HG03103 (cell line): ENCODE data around the gene C2CD5.
"Not testable (repeated sequence)": the region's sequence is repeated elsewhere in the genome, so short reads cannot be mapped to it uniquely, and the experiment has no call there.

ENCODE experiments used
- ATAC-seq: cut with Tn5 transposase; IDR thresholded peaks from one replicate; pipeline ENCODE4 v1.9.1; 2021; ENCODE audit warnings: low read depth; ENCODE audit not compliant: unreplicated experiment

C2CD5 gene

DNA sequence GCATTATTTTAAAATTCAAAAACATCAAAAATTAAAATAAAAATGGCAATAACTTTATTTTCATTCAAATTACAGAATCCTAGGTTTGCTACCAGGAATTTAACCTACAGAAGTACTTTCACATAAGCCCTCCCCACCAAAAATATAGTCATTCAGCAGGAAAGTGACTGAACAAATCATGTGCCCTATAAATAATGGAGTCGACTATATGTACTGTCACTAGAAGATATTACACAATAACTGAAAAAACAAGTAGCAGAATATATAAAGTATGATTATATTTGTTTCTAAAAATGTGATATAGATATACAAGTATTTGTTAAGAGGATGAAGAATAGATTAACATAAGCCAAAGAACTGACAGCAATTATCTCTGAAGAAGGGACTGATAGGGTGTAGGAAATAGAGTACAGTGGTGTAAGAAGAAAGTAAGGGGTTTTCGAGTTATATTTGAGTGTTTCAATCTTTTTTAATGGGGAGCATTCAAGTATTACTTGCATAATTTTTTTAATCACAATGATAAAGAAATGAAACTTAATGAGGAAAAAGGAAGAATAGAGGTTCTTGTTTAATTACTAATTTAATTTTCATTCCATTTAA is 7.9 kb downstream of the C2CD5 start:
- ATAC-seq: no peak

DNA sequence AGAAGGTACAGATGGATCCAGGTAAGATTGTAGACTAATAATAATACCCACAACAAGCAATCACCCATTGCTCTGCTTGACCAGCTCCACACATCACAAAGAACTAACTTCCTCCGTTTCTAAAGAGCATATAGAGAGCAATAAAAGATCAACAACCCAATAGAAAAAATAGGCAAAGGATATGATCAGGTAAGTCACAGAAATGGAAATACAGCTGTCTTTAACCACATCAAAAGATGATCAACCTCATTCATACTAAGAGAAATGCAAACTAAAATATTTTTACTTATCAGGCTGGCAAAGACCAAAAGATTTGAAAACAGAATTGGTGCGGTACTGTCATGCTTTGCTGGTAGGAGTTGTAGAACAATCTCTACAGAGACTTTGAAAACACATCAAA is 8.9 kb downstream of the C2CD5 start:
- no peak for ATAC-seq

DNA sequence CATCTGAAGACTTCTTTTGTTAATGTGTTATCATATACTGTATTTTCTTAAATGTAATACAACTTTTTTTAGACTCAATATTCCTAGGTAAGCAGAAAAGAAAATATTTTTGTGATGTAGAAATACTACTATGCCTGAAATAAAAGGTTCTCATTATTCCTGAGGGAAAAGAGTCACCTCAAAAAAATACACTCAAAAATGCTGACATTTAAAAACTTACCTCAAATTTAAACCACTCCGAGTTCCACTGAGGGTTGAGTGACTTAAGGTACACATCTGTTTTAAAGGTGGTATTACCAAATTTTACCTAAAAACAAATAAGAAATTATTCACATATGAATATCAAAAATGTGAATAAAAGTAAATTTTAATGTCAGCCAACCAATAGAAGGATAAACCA is 9.3 kb downstream of the C2CD5 start:
- no peak for ATAC-seq

DNA sequence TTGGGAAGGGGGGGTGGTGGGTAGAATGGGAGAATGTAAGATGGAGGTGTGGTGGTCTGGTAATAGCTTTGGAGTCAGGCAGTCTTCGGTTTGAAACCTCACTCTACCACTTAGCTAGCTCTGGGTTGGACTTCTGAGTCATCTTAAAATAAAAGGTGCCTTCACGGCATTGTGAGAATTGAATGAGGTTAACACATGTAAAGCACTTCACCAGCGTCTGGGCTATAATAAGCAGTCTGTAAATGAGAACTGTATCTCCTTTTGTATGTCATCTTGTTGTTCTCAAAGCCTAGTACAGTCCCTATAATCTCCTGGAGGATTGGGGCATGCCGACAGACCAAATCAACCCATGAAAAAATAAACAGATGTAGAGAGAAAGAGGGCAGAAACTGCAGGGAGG is 11.2 kb downstream of the C2CD5 start:
- no peak for ATAC-seq

DNA sequence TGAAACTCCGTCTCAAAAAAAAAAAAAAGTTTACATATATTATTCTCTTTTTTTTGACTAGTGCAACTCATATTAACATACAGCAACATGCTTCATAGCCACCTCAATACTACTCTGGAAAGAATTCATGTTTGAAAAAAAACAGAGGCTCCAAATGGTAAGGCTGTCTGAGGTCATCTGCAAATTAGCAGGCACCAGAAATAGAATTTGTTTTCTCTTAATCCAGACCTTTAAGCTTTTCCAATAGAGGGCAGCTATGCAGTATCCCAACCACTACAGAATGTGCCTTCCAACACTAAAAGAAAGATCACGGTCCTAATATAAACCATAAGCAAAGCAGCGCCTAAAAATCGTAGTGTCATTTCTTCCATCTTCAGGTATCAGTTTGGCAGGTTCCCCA is 12.0 kb downstream of the C2CD5 start:
- no peak for ATAC-seq

DNA sequence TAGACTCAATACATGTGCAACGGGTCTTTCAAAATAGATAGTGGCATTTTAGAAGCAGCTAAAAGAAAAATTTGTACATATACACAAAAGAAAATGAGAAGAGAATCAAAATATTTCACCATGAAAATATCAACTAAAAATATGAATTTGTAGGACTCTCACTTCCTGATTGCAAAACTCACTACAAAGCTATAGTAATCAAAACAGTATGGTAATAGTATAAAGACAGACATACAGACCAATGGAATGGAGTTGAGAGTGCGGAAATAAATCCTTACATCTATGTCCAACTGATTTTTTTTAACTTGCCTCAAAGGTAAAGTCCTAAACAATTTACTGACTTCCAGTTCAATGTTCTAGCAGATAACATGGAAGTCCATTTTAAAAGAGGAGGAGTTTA is 13.1 kb downstream of the C2CD5 start:
- no peak for ATAC-seq

DNA sequence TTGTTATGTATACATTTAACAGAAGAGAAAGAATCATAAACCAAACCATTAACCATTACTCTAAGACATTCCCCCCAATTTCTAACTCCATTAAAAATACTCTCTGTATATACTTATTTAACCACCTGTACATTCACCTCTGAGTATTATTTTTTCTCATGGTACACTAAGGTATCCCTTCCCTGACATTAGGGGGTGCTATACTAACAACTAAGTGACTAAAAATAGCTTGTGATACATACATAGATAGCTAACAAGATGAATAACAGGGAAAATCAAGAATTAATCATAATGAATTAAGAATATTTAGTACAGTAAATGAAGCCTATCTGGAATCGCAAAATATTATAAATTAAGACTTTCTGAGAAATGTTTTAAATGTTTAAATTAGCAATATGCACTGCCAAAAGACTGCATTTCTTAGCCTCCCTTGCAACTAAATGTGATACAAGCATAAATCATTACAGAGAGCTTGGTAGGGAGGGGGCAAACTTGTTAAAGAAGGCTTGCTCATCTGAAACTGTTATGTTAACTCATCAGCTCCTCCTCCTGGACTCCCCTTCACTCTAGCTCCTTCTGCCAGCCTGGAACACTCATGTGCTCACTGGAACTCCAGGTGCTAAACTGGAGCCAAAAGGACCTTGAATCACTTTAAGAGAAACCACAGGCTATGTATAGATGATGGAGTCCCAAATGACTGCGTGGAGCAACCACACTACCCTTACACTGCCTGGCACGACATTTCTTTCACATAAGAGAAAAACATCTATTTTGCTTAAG is 14.9 kb downstream of the C2CD5 start:
- ATAC-seq: peak; percentile 88

DNA sequence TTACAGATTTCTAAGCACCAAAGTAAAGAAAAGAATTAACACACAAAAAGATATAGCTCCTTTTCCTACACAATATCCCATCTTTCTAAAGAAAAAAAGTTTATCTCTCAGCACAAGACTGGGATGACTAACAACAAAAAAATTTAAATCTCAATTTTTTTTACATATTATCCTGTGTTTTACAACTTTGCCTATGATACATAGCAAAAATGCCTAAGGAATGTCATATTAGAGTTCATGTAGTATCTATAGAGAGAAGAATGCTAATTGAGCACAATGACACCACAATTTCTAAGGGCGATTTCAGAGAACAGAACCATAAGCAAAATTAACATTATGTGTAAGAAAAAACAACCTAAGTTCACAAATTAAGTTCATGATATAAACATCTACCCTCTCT is 16.3 kb downstream of the C2CD5 start:
- ATAC-seq: no peak

DNA sequence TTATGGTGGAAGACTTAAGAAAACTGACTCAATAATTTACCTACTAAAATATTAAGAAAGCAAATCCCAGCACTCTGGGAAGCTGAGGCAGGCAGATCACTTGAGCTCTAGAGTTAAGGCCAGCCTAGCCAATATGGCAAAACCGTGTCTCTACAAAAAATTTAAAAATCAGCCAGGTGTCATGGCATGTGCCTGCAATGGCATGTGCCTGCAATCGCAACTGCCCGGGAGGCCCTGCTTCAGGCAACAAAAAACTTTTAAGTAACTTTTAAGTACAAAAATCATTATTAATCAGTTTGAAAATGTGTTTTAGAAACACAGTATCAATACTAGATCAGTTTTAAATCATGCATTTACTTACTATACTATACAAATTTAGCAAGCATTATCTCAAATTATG is 17.5 kb downstream of the C2CD5 start:
- ATAC-seq: no peak

DNA sequence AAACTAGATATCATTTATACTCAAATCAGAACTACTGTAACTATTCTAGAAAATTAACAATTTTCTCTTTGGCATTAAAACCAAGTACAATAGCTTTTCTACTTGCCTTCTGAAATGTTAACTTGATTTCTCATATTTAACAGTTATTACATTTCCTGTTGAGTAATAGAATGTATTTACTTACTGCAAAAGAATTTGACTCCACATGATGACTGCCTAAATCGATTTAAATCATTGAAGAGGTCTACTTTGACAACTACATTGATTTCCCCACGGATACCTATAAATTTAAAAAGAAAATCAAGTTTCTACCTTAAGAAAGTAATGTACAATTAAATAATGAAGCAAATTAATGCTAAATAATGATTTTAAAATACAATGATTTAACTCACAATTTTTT is 18.9 kb downstream of the C2CD5 start:
- ATAC-seq: no peak

DNA sequence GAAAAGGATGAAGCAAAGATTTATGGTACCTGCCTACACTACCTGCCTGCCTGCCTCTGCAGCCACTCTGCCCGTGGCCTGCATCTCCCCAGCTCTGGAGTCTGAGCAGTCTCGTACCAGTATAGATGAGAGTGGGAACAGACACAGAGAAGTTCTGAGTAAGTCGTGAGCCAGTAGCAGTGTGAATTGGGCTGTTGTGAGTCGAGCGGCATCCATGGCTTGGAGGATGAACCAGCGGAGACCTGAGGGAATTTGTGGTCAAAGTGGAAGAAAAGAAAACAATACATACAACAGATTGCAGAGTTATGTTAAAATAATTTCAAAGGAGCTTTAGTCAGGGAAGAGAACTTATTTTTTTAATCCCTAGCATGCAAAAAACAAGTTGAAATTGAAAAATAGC is 25.3 kb downstream of the C2CD5 start:
- no peak for ATAC-seq

DNA sequence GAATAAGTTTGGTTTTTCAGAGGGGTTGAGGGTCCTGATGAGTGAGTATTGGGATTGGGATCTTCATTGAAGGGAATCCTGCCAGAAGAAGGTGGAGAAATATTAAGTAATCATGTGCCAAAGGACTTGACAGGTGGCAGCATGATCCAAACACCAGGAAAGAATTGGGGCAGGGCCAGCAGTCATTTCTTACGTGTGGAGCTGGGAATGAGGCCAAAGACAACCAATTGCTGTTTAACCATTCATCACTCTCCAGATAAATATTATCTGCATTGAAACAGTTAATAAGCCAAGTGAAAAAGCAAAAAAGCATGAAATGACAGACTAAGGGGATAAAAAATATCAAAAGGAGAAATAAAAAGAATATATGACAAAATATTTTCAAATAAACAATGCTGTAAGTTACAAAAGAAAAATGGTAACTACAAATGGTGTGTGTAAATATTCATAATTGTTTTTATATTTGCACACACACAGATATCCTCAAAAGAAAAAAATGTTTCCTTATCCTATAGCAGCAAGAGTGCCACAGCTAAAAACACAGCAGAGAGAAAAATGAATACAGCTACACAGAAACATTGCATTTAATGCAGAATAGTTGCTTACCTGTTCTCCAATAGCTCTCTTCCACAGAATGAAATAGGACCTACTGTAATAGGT is 26.2 kb downstream of the C2CD5 start:
- ATAC-seq: no peak

DNA sequence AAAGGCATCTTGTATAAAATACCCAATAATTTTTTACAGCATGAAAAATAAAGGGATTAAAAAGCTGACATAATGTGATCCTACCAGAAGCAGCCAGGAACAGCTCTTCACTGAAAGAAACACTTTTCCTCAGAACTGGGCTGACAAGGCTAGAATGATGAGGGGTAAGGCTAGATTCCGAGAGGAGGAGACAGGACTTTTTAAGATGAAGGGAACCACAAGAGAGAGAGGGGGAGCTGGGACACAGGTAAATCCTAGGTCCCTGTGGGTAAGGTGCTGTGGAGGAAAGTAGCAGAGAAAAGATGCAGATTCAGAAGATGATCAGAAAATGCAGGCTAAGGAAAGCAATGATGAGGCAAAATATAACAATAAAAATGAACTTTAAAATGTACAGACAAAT is 29.5 kb downstream of the C2CD5 start:
- no peak for ATAC-seq

DNA sequence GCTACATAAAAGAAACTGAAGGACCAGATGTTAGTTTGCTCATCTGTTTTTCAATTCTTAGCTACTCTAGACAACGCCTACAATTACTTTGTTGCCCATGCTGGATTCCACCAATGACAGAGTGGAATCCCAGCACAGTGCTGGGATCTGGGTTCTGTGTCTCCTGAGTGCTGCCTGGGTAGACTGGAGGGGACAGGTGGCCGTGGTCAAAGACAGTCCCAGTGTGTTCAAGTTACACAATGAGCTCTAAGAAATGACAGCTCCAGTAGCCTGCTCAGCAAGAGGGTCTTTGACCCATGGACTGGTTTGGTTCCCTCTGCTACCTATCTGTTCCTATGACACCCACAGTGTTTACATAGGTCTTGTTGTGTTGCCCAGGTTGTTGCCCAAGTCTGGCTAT is 38.5 kb downstream of the C2CD5 start:
- ATAC-seq: no peak

DNA sequence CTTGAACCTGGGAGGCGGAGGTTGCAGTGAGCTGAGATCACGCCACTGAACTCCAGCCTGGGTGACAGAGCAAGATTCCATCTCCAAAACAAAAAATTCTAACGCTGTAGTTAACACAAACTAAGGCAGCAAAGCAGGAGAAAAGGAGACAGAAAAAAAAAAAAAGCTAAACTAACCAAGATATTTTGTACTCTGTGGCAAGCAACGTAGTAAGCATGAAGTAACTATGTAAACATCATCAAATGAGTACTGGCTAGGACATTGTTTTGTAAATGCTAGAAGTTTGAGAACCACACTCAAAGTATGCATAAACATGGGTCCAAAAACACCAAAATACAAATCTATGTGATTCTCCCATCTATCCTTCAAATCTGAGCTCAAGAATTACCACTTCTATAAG is 44.2 kb downstream of the C2CD5 start:
- no peak for ATAC-seq

DNA sequence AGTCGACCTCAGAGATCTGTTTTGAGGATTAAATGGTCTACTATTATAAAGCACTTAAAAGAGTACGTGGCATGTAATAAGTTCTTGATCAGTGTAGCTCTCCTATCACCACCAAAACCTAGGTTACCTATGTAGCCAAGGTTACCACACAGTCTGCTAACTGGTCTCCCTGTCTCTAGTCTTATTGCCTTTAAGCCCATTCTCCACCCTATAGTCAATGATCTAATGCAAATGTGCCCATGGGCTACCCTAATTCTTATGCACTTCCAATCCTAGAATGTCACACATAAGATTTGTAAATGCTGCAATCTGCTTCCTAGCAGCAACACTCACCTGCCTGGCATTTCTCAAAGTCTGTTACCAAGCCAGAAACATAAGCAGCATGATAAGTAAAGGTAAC is 44.9 kb downstream of the C2CD5 start:
- ATAC-seq: no peak

DNA sequence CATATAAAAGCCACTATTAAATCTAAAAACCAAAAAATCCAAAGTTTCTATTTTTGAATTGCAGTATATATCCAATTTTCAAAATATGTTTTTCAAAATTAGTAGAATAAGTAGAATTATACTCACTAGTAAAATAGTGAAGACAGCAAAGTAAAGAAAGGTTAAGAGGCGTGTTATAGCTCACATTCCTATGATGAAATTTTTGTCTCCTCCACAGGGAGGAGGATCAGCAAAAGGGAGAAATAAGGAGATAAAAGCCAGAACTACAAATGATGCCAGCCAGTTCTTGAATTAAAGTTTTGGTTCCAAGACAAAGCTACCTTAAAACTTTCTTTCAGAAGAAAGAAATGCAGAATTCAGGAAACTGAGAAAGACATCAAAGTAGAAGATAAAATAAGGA is 50.0 kb downstream of the C2CD5 start:
- ATAC-seq: no peak

DNA sequence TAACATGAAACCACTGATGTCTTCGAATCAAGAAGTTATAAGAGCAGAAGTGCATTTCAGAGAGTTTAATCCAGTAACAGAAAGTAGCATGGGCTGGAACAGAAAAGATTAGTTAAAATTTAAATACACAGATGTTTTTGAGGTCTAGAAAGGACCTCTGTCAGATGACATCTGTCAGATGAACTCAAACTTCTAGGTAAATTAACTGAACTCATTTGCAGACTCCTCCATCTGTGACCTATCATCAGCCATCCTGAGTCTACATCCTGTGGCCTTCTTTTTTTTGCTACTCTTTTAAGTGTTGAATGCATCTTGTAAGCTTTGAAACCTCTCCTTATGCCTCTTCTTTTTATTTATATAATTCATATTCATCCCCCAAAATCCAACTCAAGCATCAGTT is 53.3 kb downstream of the C2CD5 start:
- ATAC-seq: no peak

DNA sequence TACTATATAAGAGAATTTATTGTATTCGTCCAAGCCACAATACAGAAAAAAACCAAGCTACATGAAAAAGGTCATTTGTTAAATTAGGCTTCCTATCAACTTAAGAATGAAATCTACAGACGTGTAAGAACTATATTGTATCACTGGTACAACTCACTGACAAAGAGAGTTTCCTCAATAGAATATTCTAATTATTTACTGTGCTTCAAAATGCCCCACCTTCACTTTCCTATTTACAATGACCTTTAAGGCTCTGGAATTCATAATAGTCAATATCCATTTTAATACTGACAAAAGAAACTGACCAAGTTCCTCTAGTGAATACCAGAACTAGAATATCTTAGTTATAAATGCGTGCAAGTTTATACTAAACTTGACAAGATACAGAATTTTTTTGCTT is 55.9 kb downstream of the C2CD5 start:
- no peak for ATAC-seq

DNA sequence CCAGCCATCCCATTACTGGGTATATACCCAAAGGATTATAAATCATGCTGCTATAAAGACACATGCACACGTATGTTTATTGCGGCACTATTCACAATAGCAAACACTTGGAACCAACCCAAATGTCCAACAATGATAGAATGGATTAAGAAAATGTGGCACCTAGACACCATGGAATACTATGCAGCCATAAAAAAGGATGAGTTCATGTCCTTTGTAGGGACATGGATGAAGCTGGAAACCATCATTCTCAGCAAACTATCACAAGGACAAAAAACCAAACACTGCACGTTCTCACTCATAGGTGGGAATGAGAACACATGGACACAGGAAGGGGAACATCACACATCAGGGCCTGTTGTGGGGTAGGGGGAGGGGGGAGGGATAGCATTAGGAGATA is 56.7 kb downstream of the C2CD5 start:
- ATAC-seq: not testable (repeated sequence)

DNA sequence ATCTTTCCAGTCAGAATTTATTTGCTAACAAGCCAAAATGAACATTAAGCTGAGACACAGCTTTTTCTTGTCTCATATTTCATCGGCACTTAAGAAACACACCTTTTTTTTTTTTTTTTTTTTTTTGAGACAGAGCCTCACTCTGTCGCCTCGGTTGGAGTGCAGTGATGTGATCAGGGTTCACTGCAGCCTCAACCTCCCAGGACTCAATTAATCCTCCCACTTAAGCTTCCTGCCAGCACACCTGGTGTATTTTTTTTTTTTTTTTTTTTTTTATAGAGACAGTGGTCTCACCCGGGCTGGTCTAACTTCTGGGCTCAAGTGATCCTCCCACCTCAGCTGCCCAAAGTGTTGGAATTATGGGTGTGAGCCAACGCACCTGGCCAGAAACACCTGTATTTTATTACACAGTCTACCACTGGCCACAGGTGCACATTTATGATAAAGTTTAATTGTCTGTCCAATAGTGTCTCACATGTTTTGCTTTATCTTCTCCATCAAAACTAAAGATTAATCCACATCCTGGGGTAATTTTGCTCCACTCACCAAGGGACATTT is 62.7 kb downstream of the C2CD5 start:
- ATAC-seq: no peak

DNA sequence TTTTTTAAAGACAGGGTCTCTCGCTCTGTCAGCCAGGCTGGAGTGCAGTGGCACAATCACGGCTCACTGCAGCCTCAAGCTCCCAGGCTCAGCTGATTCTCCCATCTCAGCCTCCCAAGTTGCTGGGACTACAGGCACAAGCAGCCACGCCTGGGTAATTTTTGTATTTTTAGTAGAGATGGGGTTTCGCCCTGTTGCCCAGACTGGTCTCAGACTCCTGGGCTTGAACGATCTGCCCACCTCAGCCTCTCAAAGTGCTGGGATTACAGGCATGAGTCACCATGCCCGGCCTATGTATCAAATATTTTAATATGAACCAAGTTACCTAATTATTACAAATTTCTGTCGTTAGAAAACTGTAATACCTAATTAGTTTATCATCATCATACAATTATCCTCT is 63.5 kb downstream of the C2CD5 start:
- not testable (repeated sequence) for ATAC-seq
